Smooth muscle cell (in vitro differentiated cells): Measurements from ENCODE around the gene ORAI3. TPM values are rescaled to one million over a fixed set of nuclear protein-coding genes. Genes with fewer than 3 reads are reported as not detected.

Experiments
- DNase-seq: peaks from one replicate; lab custom pipeline; 2025; ENCODE audit not compliant: unreplicated experiment; lab: John Stamatoyannopoulos, UW
- H2AFZ ChIP-seq: fragments of 200-600 bp; sonication (generic); 2 replicates; pipeline ENCODE4 v1.6.0; 2016; ENCODE audit warnings: antibody characterized with exemption, low read depth, mild to moderate bottlenecking
- H3F3A ChIP-seq: fragments of 200-600 bp; sonication (generic); 2 replicates; pipeline ENCODE4 v1.6.0; 2017; ENCODE audit warnings: antibody characterized with exemption, low read depth
- H3K27ac ChIP-seq: fragments of 200-600 bp; sonication (generic); 2 replicates; pipeline ENCODE4 v1.5.1; 2016; ENCODE audit warnings: low read depth, mild to moderate bottlenecking
- H3K27me3 ChIP-seq: fragments of 200-600 bp; sonication (generic); 2 replicates; pipeline ENCODE4 v1.6.1; 2016; ENCODE audit warnings: low read depth, mild to moderate bottlenecking
- H3K36me3 ChIP-seq: fragments of 200-600 bp; sonication (generic); 2 replicates; pipeline ENCODE4 v1.5.1; 2016; ENCODE audit warnings: low read depth
- H3K4me1 ChIP-seq: fragments of 200-600 bp; sonication (generic); 2 replicates; pipeline ENCODE4 v1.5.1; 2016; ENCODE audit warnings: low read depth
- H3K4me2 ChIP-seq: fragments of 200-600 bp; sonication (generic); 2 replicates; pipeline ENCODE4 v1.6.0; 2016; ENCODE audit warnings: mild to moderate bottlenecking
- H3K4me3 ChIP-seq: fragments of 200-600 bp; sonication (generic); 2 replicates; pipeline ENCODE4 v1.5.1; 2016; ENCODE audit warnings: mild to moderate bottlenecking
- H3K79me2 ChIP-seq: fragments of 200-600 bp; sonication (generic); 2 replicates; pipeline ENCODE4 v1.6.0; 2016; ENCODE audit warnings: low read depth, mild to moderate bottlenecking
- H3K9ac ChIP-seq: fragments of 200-600 bp; sonication (generic); 2 replicates; pipeline ENCODE4 v1.6.0; 2016; ENCODE audit warnings: low read depth
- H3K9me3 ChIP-seq: fragments of 200-600 bp; sonication (generic); replicated peaks from 2 replicates; pipeline ENCODE4 v1.5.1; 2016; ENCODE audit warnings: low read depth
- H4K20me1 ChIP-seq: fragments of 200-600 bp; sonication (generic); 2 replicates; pipeline ENCODE4 v1.6.0; 2016; ENCODE audit warnings: low read depth
- WGBS: methylation state at CpG from one replicate; pipeline ENCODE4 v1.1.7; 2016; ENCODE audit warnings: low lambda C conversion rate; 5-methylcytosine and 5-hydroxymethylcytosine counted together
- polyA plus RNA-seq: library from polyadenylated mRNA; unstranded; fragments of >200 nt; fragmentation: Nextera tagmentation; extraction: Ambion mirVana; gene quantifications from 2 replicates; pipeline ENCODE4 v1.2.1, GENCODE V29; 2016
- total RNA-seq: library from RNA; depleted of rRNA; stranded (reverse); fragments of >200 nt; gene quantifications from 2 replicates; pipeline ENCODE4 v1.2.3, GENCODE V29; 2014
- TF ChIP-seq, protein P1 (sequence below): fragments of 200-600 bp; sonication (generic); IDR thresholded peaks from 2 replicates; pipeline ENCODE4 v1.5.1; 2017; ENCODE audit warnings: borderline replicate concordance, mild to moderate bottlenecking, antibody characterized with exemption; ENCODE audit not compliant: insufficient read depth, poor library complexity, severe bottlenecking

Gene ORAI3
- total and polyA plus RNA-seq, 2 experiments from 2014 or later: 34.9 to 39.4 TPM

DNA sequence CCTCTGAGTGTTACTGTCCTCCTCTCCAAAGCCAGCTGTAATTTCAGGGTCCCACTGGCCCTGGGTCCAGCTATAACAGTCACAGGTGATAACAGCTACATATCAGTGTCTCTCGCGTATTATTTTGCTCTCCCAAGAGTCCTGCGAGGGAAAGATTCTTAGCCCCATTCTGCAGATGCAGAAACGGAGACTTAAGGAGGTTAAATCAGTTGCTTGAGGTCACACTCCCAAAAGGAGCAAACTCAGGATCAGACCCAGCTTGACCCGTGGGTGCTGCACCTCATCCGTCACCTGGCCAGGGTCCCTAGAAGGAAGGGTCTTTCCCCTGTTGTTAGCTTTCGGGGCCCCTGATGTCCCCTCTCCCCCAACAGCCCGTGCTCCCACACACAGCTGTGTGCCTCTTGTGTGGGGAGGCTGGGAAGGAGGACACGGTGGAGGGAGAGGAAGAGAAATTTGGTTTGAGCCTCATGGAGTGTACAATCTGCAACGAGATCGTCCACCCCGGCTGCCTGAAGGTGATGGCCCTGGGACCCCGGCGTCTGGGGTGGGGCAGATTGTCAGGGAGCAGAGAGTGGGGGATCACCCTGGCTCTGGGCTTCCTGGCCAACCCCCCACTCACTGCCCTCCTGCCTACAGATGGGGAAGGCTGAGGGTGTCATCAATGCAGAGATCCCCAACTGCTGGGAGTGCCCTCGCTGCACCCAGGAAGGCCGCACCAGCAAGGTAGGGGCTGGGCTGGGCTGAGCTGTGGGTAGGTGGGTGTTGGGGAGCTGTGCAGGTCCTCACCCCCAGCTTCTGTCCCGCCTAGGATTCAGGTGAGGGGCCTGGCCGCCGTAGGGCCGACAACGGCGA lies 21.7 kb upstream of the ORAI3 start:
- 97% methylated on average over 22 of the region's 22 CpGs for WGBS
- DNase-seq: no peak
- Histone ChIP-seq H3K27me3 (no peaks in the 10 kb centered on the region), H3K36me3 (no peaks in the 10 kb centered on the region), H3F3A (no peaks in the 10 kb centered on the region), H3K79me2 (peaks cover 3% of the 10 kb centered on the region), H3K4me2 (no peak overlapping the region), H3K9ac (no peak overlapping the region), H3K9me3 (no peaks in the 10 kb centered on the region), H4K20me1 (peaks cover 12% of the 10 kb centered on the region), H3K4me1 (peaks cover 10% of the 10 kb centered on the region), H3K27ac (no peak overlapping the region), H2AFZ (no peak overlapping the region), H3K4me3 (no peak overlapping the region)
- TF ChIP-seq, protein P1, sequence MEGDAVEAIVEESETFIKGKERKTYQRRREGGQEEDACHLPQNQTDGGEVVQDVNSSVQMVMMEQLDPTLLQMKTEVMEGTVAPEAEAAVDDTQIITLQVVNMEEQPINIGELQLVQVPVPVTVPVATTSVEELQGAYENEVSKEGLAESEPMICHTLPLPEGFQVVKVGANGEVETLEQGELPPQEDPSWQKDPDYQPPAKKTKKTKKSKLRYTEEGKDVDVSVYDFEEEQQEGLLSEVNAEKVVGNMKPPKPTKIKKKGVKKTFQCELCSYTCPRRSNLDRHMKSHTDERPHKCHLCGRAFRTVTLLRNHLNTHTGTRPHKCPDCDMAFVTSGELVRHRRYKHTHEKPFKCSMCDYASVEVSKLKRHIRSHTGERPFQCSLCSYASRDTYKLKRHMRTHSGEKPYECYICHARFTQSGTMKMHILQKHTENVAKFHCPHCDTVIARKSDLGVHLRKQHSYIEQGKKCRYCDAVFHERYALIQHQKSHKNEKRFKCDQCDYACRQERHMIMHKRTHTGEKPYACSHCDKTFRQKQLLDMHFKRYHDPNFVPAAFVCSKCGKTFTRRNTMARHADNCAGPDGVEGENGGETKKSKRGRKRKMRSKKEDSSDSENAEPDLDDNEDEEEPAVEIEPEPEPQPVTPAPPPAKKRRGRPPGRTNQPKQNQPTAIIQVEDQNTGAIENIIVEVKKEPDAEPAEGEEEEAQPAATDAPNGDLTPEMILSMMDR: no peak

DNA sequence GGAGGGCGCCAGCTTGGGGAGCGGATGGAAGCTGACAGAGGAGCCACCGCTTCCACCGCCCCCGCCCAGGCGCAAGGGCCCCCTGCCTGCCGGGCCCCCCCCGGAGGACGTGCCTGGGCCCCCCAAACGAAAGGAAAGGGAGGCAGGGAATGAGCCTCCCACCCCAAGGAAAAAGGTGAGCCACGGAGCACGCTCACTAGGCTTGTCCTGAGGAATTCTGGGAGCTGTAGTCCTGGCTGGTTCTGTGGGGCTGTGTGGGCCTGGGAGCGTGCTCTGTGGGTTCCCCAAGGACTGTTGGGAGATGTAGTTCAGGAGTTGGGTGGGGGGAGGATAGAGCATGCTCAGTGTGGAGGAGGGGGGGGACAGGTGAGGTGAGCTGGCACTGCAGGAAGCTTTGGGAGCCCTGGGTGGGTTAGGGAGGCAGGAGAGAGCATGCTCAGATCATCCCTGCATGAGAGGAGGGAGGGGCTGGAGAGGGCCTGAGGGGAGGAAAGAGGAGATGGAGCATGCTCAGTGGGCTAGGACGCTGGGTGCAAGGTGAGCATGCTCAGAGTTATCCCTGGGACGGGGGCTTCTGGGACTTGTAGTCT lies 21.0 kb upstream of the ORAI3 start:
- H3K36me3 ChIP-seq: no peaks in the 10 kb centered on the region
- H3K27me3 ChIP-seq: no peaks in the 10 kb centered on the region
- no peak overlapping the region for H3K4me2 ChIP-seq
- peaks cover 3% of the 10 kb centered on the region for H3K79me2 ChIP-seq
- no peak overlapping the region for H2AFZ ChIP-seq
- no peaks in the 10 kb centered on the region for H3F3A ChIP-seq
- peaks cover 10% of the 10 kb centered on the region for H3K4me1 ChIP-seq
- H3K27ac ChIP-seq: no peak overlapping the region
- TF ChIP-seq, protein P1: no peak
- H3K9ac ChIP-seq: no peak overlapping the region
- no peak overlapping the region for H3K4me3 ChIP-seq
- DNase-seq: no peak
- no peaks in the 10 kb centered on the region for H3K9me3 ChIP-seq
- peaks cover 12% of the 10 kb centered on the region for H4K20me1 ChIP-seq
- WGBS: 67% methylated on average over 7 of the region's 15 CpGs

DNA sequence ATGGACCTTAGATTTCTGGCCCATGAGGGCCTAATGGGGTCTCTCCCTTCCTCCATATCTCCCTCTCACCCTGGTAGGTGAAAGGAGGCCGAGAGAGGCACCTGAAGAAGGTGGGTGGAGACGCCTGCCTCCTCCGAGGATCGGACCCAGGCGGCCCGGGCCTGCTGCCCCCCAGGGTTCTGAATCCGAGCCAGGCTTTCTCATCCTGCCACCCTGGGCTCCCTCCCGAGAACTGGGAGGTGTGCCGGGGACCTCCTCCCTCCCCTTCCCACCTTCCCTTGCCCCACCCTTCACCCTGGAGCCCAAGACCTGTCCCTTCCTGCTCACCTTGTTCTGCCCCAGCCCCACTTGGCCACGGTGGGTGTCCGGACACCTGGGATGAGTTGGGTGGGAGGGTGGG lies 20.5 kb upstream of the ORAI3 start:
- Histone ChIP-seq H3K4me1 (peaks cover 10% of the 10 kb centered on the region), H3K9me3 (no peaks in the 10 kb centered on the region), H3K9ac (no peak overlapping the region), H2AFZ (no peak overlapping the region), H3F3A (no peaks in the 10 kb centered on the region), H3K36me3 (no peaks in the 10 kb centered on the region), H3K79me2 (peaks cover 3% of the 10 kb centered on the region), H3K4me3 (no peak overlapping the region), H3K27ac (no peak overlapping the region), H3K4me2 (no peak overlapping the region), H3K27me3 (no peaks in the 10 kb centered on the region), H4K20me1 (peaks cover 12% of the 10 kb centered on the region)
- TF ChIP-seq, protein P1: no peak
- 96% methylated on average over 9 of the region's 11 CpGs for WGBS
- DNase-seq: no peak
